ENCODE results near the gene ZNF770. TPM values are rescaled to one million over a fixed set of nuclear protein-coding genes. Genes with fewer than 3 reads are reported as not detected.

The ZNF770 gene, protein sequence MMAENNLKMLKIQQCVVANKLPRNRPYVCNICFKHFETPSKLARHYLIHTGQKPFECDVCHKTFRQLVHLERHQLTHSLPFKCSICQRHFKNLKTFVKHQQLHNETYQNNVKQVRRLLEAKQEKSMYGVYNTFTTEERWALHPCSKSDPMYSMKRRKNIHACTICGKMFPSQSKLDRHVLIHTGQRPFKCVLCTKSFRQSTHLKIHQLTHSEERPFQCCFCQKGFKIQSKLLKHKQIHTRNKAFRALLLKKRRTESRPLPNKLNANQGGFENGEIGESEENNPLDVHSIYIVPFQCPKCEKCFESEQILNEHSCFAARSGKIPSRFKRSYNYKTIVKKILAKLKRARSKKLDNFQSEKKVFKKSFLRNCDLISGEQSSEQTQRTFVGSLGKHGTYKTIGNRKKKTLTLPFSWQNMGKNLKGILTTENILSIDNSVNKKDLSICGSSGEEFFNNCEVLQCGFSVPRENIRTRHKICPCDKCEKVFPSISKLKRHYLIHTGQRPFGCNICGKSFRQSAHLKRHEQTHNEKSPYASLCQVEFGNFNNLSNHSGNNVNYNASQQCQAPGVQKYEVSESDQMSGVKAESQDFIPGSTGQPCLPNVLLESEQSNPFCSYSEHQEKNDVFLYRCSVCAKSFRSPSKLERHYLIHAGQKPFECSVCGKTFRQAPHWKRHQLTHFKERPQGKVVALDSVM
- 24.6 TPM for total RNA-seq (2013)
- polyA plus RNA-seq (10 to 100 TPM in 2 of 3 donors, 1 to 10 TPM in 1; 8.3 to 51.7 (median 28.1) TPM), polyA minus RNA-seq (7.6 and 11.4 TPM in 2 replicates), total RNA-seq (25.9 to 88.7 (median 44.6) reads per million in 11 experiments)

DNA sequence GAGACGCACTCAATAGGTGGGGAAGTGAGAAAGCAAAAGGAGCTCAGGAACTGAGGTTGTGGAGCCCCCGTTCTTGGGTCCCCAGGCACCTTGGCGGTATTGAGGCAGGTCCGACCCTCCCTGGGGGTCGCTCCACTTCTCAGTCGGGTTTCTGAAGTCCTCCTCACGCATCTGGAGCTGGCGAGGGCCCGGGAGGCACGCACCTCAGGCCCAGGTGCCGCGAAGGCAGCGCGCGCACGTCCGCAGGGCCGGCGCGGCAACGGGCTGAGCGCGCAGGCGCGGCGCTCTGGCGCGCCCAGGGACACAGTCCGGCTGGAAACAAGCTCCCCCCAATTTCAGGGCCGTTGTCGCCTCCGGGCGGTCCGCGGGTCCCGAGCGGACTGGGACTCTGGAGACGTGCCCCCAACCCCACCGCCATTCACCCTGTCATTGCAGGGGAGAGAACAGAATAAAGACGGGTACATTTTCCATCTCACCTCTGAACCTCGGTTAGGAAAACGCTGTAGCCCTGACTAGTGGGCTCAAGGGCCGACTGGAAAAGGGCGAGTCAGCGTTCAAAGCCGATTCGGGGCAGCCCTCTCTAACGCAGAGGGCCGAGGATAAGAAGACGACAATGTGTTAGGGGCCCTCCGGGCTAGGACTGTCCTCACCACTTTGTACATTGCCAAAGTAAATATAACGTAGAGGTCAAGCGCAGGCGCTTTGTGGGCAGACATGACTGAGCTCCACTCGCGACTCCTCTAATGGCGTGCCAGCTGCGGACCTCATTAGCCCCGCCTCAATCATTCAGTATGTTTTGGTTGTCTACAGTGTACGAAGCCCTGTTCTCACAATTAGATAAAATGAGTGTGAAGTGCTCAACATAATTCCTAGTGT lies at the start of gene ZNF770:
ZNF770 (minus strand) TSS at position 261 of the 876 bp plus-strand sequence. CDS start 4,853 bp downstream, outside the sequence.
- peak; percentile 67 to 80 (median 74) for DNase-seq
- WGBS (ENCODE audit: insufficient coverage) = under 1% methylated on average over 53 of the region's 60 CpGs
- Histone ChIP-seq H3K4me1 (ENCODE audit: control insufficient read depth in 1 of 2, insufficient read depth in 2 of 2, low read length in 2 of 2) (peaks cover 35 to 50% of the 10 kb centered on the region in 2 donors), H3K4me3 (replicated peaks in 1 of 3; ENCODE audit: low read depth in 2 of 3, low read length in 3 of 3) (peak within 1 kb of the TSS; percentile 91 to 95 (median 95)), H2AFZ (ENCODE audit: insufficient read depth, low read depth, low read length, poor library complexity, severe bottlenecking) (peak within 1 kb of the TSS; percentile 97), H3K27me3 (ENCODE audit: control insufficient read depth in 2 of 2, insufficient read depth in 2 of 2, low read length in 2 of 2) (no peaks in the 10 kb centered on the region), H4K20me1 (ENCODE audit: insufficient read depth, low read length) (peaks cover 21% of the 10 kb centered on the region), H3K79me2 (ENCODE audit: insufficient read depth, low read length) (peaks cover 52% of the 10 kb centered on the region), H3K9me3 (replicated peaks in 1 of 2; ENCODE audit: control insufficient read depth in 1 of 2, insufficient read depth in 1 of 2, low read length in 2 of 2) (no peaks in the 10 kb centered on the region), H3K36me3 (replicated peaks in 1 of 2; ENCODE audit: control insufficient read depth in 1 of 2, insufficient read depth in 2 of 2, low read length in 2 of 2) (peaks cover 7 to 14% of the 10 kb centered on the region in 2 donors), H3K4me2 (replicated peaks; ENCODE audit: extremely low read depth, low read length, poor library complexity, severe bottlenecking) (peak within 1 kb of the TSS; percentile 94), H3K27ac (ENCODE audit: low read depth in 1 of 2, low read length in 2 of 2) (peak within 1 kb of the TSS; percentile 91 to 99), H3K9ac (ENCODE audit: insufficient read depth, low read length, poor library complexity, severe bottlenecking) (peak within 1 kb of the TSS; percentile 93)
- peaks cover 1 to 3% (median 2%) of the 10 kb centered on the region in 3 donors for H3K27me3 Mint-ChIP-seq (ENCODE audit: low read depth in 3 of 3)
- intact Hi-C loops (cut with micrococcal nuclease) = loop anchor here in 1 of 2 donors (1.0 to 10.0 kb wide), 5 partner anchors 19 to 883 kb away; partner anchors contain the start of genes AQR, EMC4, EMC7 and PGBD4
- H3K4me3 Mint-ChIP-seq = peak within 1 kb of the TSS; percentile 94 to 99
- H3K4me1 Mint-ChIP-seq = peaks cover 45% of the 10 kb centered on the region
- H3K27ac Mint-ChIP-seq = peak within 1 kb of the TSS; percentile 97 to 99 (median 98)
- TF ChIP-seq, protein P1, sequence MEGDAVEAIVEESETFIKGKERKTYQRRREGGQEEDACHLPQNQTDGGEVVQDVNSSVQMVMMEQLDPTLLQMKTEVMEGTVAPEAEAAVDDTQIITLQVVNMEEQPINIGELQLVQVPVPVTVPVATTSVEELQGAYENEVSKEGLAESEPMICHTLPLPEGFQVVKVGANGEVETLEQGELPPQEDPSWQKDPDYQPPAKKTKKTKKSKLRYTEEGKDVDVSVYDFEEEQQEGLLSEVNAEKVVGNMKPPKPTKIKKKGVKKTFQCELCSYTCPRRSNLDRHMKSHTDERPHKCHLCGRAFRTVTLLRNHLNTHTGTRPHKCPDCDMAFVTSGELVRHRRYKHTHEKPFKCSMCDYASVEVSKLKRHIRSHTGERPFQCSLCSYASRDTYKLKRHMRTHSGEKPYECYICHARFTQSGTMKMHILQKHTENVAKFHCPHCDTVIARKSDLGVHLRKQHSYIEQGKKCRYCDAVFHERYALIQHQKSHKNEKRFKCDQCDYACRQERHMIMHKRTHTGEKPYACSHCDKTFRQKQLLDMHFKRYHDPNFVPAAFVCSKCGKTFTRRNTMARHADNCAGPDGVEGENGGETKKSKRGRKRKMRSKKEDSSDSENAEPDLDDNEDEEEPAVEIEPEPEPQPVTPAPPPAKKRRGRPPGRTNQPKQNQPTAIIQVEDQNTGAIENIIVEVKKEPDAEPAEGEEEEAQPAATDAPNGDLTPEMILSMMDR (IDR thresholded peaks at IDR 0.05) = no peak
- peaks cover 9 to 19% of the 10 kb centered on the region in 2 donors for H3K36me3 Mint-ChIP-seq
- H3K9me3 Mint-ChIP-seq = peaks cover 0 to 2% (median 0%) of the 10 kb centered on the region in 7 donors
